Measurements from ENCODE around the gene LMTK3. TPM values are rescaled to one million over a fixed set of nuclear protein-coding genes. Genes with fewer than 3 reads are reported as not detected.

LMTK3 gene
- total and polyA plus RNA-seq, 2 of the 4 experiments (the other 2 are of a cell fraction): 0.18 to 0.87 TPM

Other genes with a start within 250 kb of the LMTK3 start
- gene ZNF114, start 241.8 kb downstream of the LMTK3 start, total RNA-seq (2012; rRNA removed): 0.56 and 1.6 TPM in 2 replicates
- 0.20 and 0.24 TPM in 2 replicates for gene ZNF114, start 241.8 kb downstream of the LMTK3 start, polyA plus RNA-seq (2012; rRNA removed)
- gene EMP3, start 186.3 kb downstream of the LMTK3 start, total RNA-seq (2012; rRNA removed): 128 and 147 TPM in 2 replicates
- gene EMP3, start 186.3 kb downstream of the LMTK3 start, polyA plus RNA-seq (2012; rRNA removed): 632 and 675 TPM in 2 replicates
- gene TMEM143, start 147.9 kb downstream of the LMTK3 start, total RNA-seq (2012; rRNA removed): 1.1 and 1.3 TPM in 2 replicates
- 7.6 and 8.6 TPM in 2 replicates for gene TMEM143, start 147.9 kb downstream of the LMTK3 start, polyA plus RNA-seq (2012; rRNA removed)
- not detected in 2 replicates for gene SYNGR4, start 147.5 kb downstream of the LMTK3 start, total RNA-seq (2012; rRNA removed)
- not detected in 2 replicates for gene SYNGR4, start 147.5 kb downstream of the LMTK3 start, polyA plus RNA-seq (2012; rRNA removed)
- 57.8 and 58.8 TPM in 2 replicates for gene KDELR1, start 120.3 kb downstream of the LMTK3 start, total RNA-seq (2012; rRNA removed)
- gene KDELR1, start 120.3 kb downstream of the LMTK3 start, polyA plus RNA-seq (2012; rRNA removed): 171 and 180 TPM in 2 replicates
- under 0.01 TPM in 2 replicates for gene GRIN2D, start 118.2 kb downstream of the LMTK3 start, total RNA-seq (2012; rRNA removed)
- 0.23 and 0.24 TPM in 2 replicates for gene GRIN2D, start 118.2 kb downstream of the LMTK3 start, polyA plus RNA-seq (2012; rRNA removed)
- gene GRWD1, start 65.9 kb downstream of the LMTK3 start, total RNA-seq (2012; rRNA removed): 22.0 and 32.5 TPM in 2 replicates
- gene GRWD1, start 65.9 kb downstream of the LMTK3 start, polyA plus RNA-seq (2012; rRNA removed): 22.5 and 25.2 TPM in 2 replicates
- gene KCNJ14, start 56.3 kb downstream of the LMTK3 start, total RNA-seq (2012; rRNA removed): under 0.01 and 0.18 TPM in 2 replicates
- gene KCNJ14, start 56.3 kb downstream of the LMTK3 start, polyA plus RNA-seq (2012; rRNA removed): 0.34 and 0.39 TPM in 2 replicates
- 35.8 and 38.3 TPM in 2 replicates for gene CYTH2, start 42.5 kb downstream of the LMTK3 start, total RNA-seq (2012; rRNA removed)
- 56.1 and 62.0 TPM in 2 replicates for gene CYTH2, start 42.5 kb downstream of the LMTK3 start, polyA plus RNA-seq (2012; rRNA removed)
- gene SULT2B1, start 40.3 kb upstream of the LMTK3 start, total RNA-seq (2012; rRNA removed): not detected in 2 replicates
- 0.09 TPM in 1 of 2 replicates, not detected in the other for gene SULT2B1, start 40.3 kb upstream of the LMTK3 start, polyA plus RNA-seq (2012; rRNA removed)
- not detected in 2 replicates for gene SPACA4, start 94.9 kb upstream of the LMTK3 start, total RNA-seq (2012; rRNA removed)
- not detected in 2 replicates for gene SPACA4, start 94.9 kb upstream of the LMTK3 start, polyA plus RNA-seq (2012; rRNA removed)
- 0.36 and 0.56 TPM in 2 replicates for gene FAM83E, start 103.2 kb upstream of the LMTK3 start, total RNA-seq (2012; rRNA removed)
- gene FAM83E, start 103.2 kb upstream of the LMTK3 start, polyA plus RNA-seq (2012; rRNA removed): 0.05 and 0.17 TPM in 2 replicates
- gene RPL18, start 107.3 kb upstream of the LMTK3 start, total RNA-seq (2012; rRNA removed): 1,909 and 2,552 TPM in 2 replicates
- 1,897 and 2,254 TPM in 2 replicates for gene RPL18, start 107.3 kb upstream of the LMTK3 start, polyA plus RNA-seq (2012; rRNA removed)
- 1.6 and 1.7 TPM in 2 replicates for gene SPHK2, start 107.7 kb upstream of the LMTK3 start, total RNA-seq (2012; rRNA removed)
- 9.9 and 11.9 TPM in 2 replicates for gene SPHK2, start 107.7 kb upstream of the LMTK3 start, polyA plus RNA-seq (2012; rRNA removed)
- 2.5 and 3.6 TPM in 2 replicates for gene DBP, start 125.5 kb upstream of the LMTK3 start, total RNA-seq (2012; rRNA removed)
- gene DBP, start 125.5 kb upstream of the LMTK3 start, polyA plus RNA-seq (2012; rRNA removed): 3.0 and 3.6 TPM in 2 replicates
- gene CA11, start 134.4 kb upstream of the LMTK3 start, total RNA-seq (2012; rRNA removed): 1.3 and 1.7 TPM in 2 replicates
- gene CA11, start 134.4 kb upstream of the LMTK3 start, polyA plus RNA-seq (2012; rRNA removed): 2.7 and 2.9 TPM in 2 replicates
- not detected in 2 replicates for gene NTN5, start 161.2 kb upstream of the LMTK3 start, total RNA-seq (2012; rRNA removed)
- gene NTN5, start 161.2 kb upstream of the LMTK3 start, polyA plus RNA-seq (2012; rRNA removed): 0.11 and 0.19 TPM in 2 replicates
- not detected in 2 replicates for gene FUT2, start 184.1 kb upstream of the LMTK3 start, total RNA-seq (2012; rRNA removed)
- not detected in 2 replicates for gene FUT2, start 184.1 kb upstream of the LMTK3 start, polyA plus RNA-seq (2012; rRNA removed)
- gene MAMSTR, start 207.9 kb upstream of the LMTK3 start, total RNA-seq (2012; rRNA removed): 0.18 and 0.28 TPM in 2 replicates
- gene MAMSTR, start 207.9 kb upstream of the LMTK3 start, polyA plus RNA-seq (2012; rRNA removed): 1.9 and 2.7 TPM in 2 replicates
- gene RASIP1, start 228.8 kb upstream of the LMTK3 start, total RNA-seq (2012; rRNA removed): under 0.01 and 0.18 TPM in 2 replicates
- 0.51 and 0.67 TPM in 2 replicates for gene RASIP1, start 228.8 kb upstream of the LMTK3 start, polyA plus RNA-seq (2012; rRNA removed)
- gene IZUMO1, start 235.1 kb upstream of the LMTK3 start, total RNA-seq (2012; rRNA removed): not detected in 2 replicates
- not detected in 2 replicates for gene IZUMO1, start 235.1 kb upstream of the LMTK3 start, polyA plus RNA-seq (2012; rRNA removed)
- under 0.01 and 0.18 TPM in 2 replicates for gene FUT1, start 240.8 kb upstream of the LMTK3 start, total RNA-seq (2012; rRNA removed)
- 0.03 and 0.09 TPM in 2 replicates for gene FUT1, start 240.8 kb upstream of the LMTK3 start, polyA plus RNA-seq (2012; rRNA removed)
- gene FGF21, start 243.7 kb upstream of the LMTK3 start, total RNA-seq (2012; rRNA removed): not detected in 2 replicates
- gene FGF21, start 243.7 kb upstream of the LMTK3 start, polyA plus RNA-seq (2012; rRNA removed): not detected in 2 replicates

All from IMR-90 (cell line).